Epithelial cell of esophagus (primary cell): ENCODE measurements around the gene LLPH.

Experiments used
- DNase-seq: peaks from one replicate; pipeline ENCODE4 v3.0.0; 2010; ENCODE audit warnings: low read depth
- H3K4me3 ChIP-seq: 2 replicates; pipeline ENCODE4 v1.5.1; 2011; ENCODE audit warnings: mild to moderate bottlenecking, low read length, control low read depth
- CTCF ChIP-seq: IDR thresholded peaks from 2 replicates; pipeline ENCODE4 v1.5.1; 2011; ENCODE audit warnings: low read depth, mild to moderate bottlenecking, low read length, control low read depth, inconsistent platforms; ENCODE audit not compliant: insufficient read depth; ENCODE audit errors: missing control alignments

Gene LLPH

GRCh38 chr12:66166561-66166960 is 36.0 kb upstream of the LLPH start:
- no peak overlapping the region for H3K4me3 ChIP-seq
- DNase-seq: no peak

GRCh38 chr12:66165141-66165540 is 34.6 kb upstream of the LLPH start:
- no peak for DNase-seq
- no peak overlapping the region for H3K4me3 ChIP-seq
- no peak for TF ChIP-seq CTCF

More at GRCh38 chr12:66166561-66166960, 36.0 kb upstream of the LLPH start:
- no peak for TF ChIP-seq CTCF

GRCh38 chr12:66164349-66164821 is 33.8 kb upstream of the LLPH start:
- H3K4me3 ChIP-seq: no peak overlapping the region
- no peak for TF ChIP-seq CTCF
- no peak for DNase-seq

GRCh38 chr12:66163289-66163688 is 32.7 kb upstream of the LLPH start:
- DNase-seq: no peak

GRCh38 chr12:66162701-66163100 is 32.2 kb upstream of the LLPH start:
- DNase-seq: no peak
- TF ChIP-seq CTCF: no peak
- no peak overlapping the region for H3K4me3 ChIP-seq

More at GRCh38 chr12:66163289-66163688, 32.7 kb upstream of the LLPH start:
- H3K4me3 ChIP-seq: no peak overlapping the region
- no peak for TF ChIP-seq CTCF

GRCh38 chr12:66160704-66161103 is 30.2 kb upstream of the LLPH start:
- no peak for TF ChIP-seq CTCF
- H3K4me3 ChIP-seq: no peak overlapping the region

GRCh38 chr12:66159123-66159522 is 28.6 kb upstream of the LLPH start:
- TF ChIP-seq CTCF: no peak
- no peak overlapping the region for H3K4me3 ChIP-seq
- DNase-seq: no peak

More at GRCh38 chr12:66160704-66161103, 30.2 kb upstream of the LLPH start:
- no peak for DNase-seq
